ENCODE data around the gene CCDC71. TPM values are rescaled to one million over a fixed set of nuclear protein-coding genes. Genes with fewer than 3 reads are reported as not detected.
A peak's percentile ranks its signal among the peaks of the same experiment; 100 is the strongest.

CCDC71 gene
- total RNA-seq, 2 experiments from 2014 or later = 14.7 to 16.0 TPM

GRCh38 chr3:49133226-49133951, 32.7 kb downstream of the CCDC71 start:
- TF ChIP-seq CTCF (IDR thresholded peaks at IDR 0.05) = no peak
- ATAC-seq (ENCODE audit: poor library complexity) (no peak), DNase-seq (peak in 1 of 14 experiments; percentile 25)
- ChIA-PET POLR2A (interaction anchor here (0.8 kb wide), 1 partner anchor 20 kb away, joined by 3 read pairs; no protein-coding TSS in a partner anchor), CTCF (no interaction called here)
- Histone ChIP-seq H3K27me3 (ENCODE audit: control insufficient read depth in 1 of 2, insufficient read depth in 2 of 2, low read length in 2 of 2) (peaks cover 12 to 18% of the 10 kb centered on the region in 2 experiments), H3K36me3 (ENCODE audit: insufficient read depth, low read length) (no peaks in the 10 kb centered on the region), H3K27ac (ENCODE audit: low read depth in 1 of 2, low read length in 2 of 2) (no peak overlapping the region), H3K9me3 (ENCODE audit: control insufficient read depth in 1 of 2, insufficient read depth in 1 of 2, low read length in 2 of 2) (no peaks in the 10 kb centered on the region), H3K4me1 (ENCODE audit: insufficient read depth, low read length) (peaks cover 4% of the 10 kb centered on the region), H3K4me3 (ENCODE audit: low read length) (no peak overlapping the region)
- no peaks in the 10 kb centered on the region for H3K36me3 Mint-ChIP-seq (ENCODE audit: low read depth)
- H3K27me3 Mint-ChIP-seq = peaks cover 46% of the 10 kb centered on the region
- no peak overlapping the region for H3K4me3 Mint-ChIP-seq
- H3K4me1 Mint-ChIP-seq (ENCODE audit: low read depth) = no peaks in the 10 kb centered on the region
- no peak overlapping the region for H3K27ac Mint-ChIP-seq
- no peaks in the 10 kb centered on the region for H3K9me3 Mint-ChIP-seq
- intact Hi-C loops (cut with DNase I, micrococcal nuclease) = no loop called here

GRCh38 chr3:49132437-49133225, 33.5 kb downstream of the CCDC71 start, which contains the start of gene LAMB2:
TSS of gene LAMB2 (minus strand) at chr3:49133050. CDS start at chr3:49132867, 183 bp downstream.
- no peak within 1 kb of the TSS for H3K4me3 ChIP-seq (ENCODE audit: low read length)
- CTCF ChIA-PET = no interaction called here
- no peaks in the 10 kb centered on the region for H3K4me1 Mint-ChIP-seq (ENCODE audit: low read depth)
- H3K27me3 ChIP-seq (ENCODE audit: control insufficient read depth in 1 of 2, insufficient read depth in 2 of 2, low read length in 2 of 2) = peaks cover 12 to 13% of the 10 kb centered on the region in 2 experiments
- H3K27ac Mint-ChIP-seq = no peak within 1 kb of the TSS
- POLR2A ChIA-PET = interaction anchor here (0.9 kb wide), 1 partner anchor 103 kb away, joined by 4 read pairs; the partner anchor contains the start of gene IMPDH2
- no peak for ATAC-seq (ENCODE audit: poor library complexity)
- TF ChIP-seq CTCF (IDR thresholded peaks at IDR 0.05) = no peak
- DNase-seq = peak in 1 of 14 experiments; percentile 34
- peaks cover 43% of the 10 kb centered on the region for H3K27me3 Mint-ChIP-seq
- H3K36me3 ChIP-seq (ENCODE audit: insufficient read depth, low read length) = no peaks in the 10 kb centered on the region
- H3K27ac ChIP-seq (ENCODE audit: low read depth in 1 of 2, low read length in 2 of 2) = no peak within 1 kb of the TSS
- no peaks in the 10 kb centered on the region for H3K36me3 Mint-ChIP-seq (ENCODE audit: low read depth)
- no peaks in the 10 kb centered on the region for H3K9me3 Mint-ChIP-seq
- peaks cover 4% of the 10 kb centered on the region for H3K4me1 ChIP-seq (ENCODE audit: insufficient read depth, low read length)
- H3K9me3 ChIP-seq (ENCODE audit: control insufficient read depth in 1 of 2, insufficient read depth in 1 of 2, low read length in 2 of 2) = no peaks in the 10 kb centered on the region
- intact Hi-C loops (cut with DNase I, micrococcal nuclease) = no loop called here
- H3K4me3 Mint-ChIP-seq = no peak within 1 kb of the TSS

- Mint-ChIP-seq H3K27ac (no peak overlapping the region), H3K4me1 (ENCODE audit: low read depth) (no peaks in the 10 kb centered on the region), H3K27me3 (peaks cover 40% of the 10 kb centered on the region), H3K36me3 (ENCODE audit: low read depth) (no peaks in the 10 kb centered on the region), H3K9me3 (no peaks in the 10 kb centered on the region), H3K4me3 (no peak overlapping the region)
- ATAC-seq (ENCODE audit: poor library complexity) = no peak
- peaks cover 12 to 13% of the 10 kb centered on the region in 2 experiments for H3K27me3 ChIP-seq (ENCODE audit: control insufficient read depth in 1 of 2, insufficient read depth in 2 of 2, low read length in 2 of 2)
- no peak overlapping the region for H3K27ac ChIP-seq (ENCODE audit: low read depth in 1 of 2, low read length in 2 of 2)
- TF ChIP-seq CTCF (IDR thresholded peaks at IDR 0.05) = no peak
- H3K9me3 ChIP-seq (ENCODE audit: control insufficient read depth in 1 of 2, insufficient read depth in 1 of 2, low read length in 2 of 2) = no peaks in the 10 kb centered on the region
- H3K4me1 ChIP-seq (ENCODE audit: insufficient read depth, low read length) = peaks cover 4% of the 10 kb centered on the region
- no peak for DNase-seq
- intact Hi-C loops (cut with DNase I, micrococcal nuclease) = no loop called here
- H3K36me3 ChIP-seq (ENCODE audit: insufficient read depth, low read length) = no peaks in the 10 kb centered on the region
- CTCF ChIA-PET = no interaction called here
- POLR2A ChIA-PET = interaction anchor here (0.9 kb wide), 1 partner anchor 103 kb away, joined by 4 read pairs; the partner anchor contains the start of gene IMPDH2
- no peak overlapping the region for H3K4me3 ChIP-seq (ENCODE audit: low read length)
Observed at GRCh38 chr3:49132073-49132436, 34.1 kb downstream of the CCDC71 start.

Measured in CD4-positive, alpha-beta T cell (primary cell).